ENCODE results near the gene EGFR.

DNA sequence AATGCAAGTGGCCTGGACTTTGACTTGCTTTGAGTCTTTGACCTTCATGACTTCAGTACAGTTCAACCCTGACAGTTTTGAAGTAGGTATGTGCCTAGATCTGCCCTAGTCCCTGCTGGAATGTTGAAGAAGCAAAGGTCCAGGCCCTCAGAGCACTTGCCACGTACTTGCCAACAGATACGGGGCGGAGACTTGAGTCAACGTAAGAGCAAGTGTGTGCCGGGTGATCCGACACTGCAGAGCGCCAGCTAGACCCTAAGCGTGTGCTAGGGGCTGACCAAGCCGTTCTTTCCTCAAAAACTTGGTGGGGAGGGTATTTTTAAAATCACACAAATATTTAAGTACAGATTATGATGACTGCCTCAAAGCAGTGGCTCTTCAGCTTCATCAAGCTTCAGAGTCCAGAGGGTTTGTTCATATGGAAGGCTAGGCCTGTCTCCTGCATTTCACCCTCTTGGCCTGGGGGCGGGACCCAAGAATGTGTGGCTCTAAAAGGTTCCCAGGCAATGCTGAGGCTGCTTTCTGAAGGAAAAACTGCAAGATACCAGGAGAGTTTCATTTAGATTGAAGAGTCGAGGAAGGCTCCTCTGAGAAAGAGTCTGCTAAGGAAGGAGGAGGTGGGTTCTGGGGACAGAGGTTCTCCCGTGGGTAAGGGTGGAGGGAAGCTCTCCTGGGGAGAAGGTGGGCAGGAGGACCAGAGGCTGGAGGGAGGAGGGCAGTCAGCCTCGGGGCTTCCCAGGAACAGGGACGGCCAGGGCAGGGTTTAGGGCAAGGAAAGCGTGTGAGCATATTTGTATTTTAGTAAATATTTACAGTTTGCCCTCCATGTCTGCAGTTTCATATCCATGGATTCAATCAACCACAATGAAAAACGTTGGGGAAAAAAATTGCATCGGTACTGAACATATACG, 160.3 kb downstream of the EGFR start:
- TF ChIP-seq SMC3 (conservative IDR thresholded peaks at IDR 0.05; ENCODE audit: poor library complexity) = no peak
- TF ChIP-seq, protein P1, sequence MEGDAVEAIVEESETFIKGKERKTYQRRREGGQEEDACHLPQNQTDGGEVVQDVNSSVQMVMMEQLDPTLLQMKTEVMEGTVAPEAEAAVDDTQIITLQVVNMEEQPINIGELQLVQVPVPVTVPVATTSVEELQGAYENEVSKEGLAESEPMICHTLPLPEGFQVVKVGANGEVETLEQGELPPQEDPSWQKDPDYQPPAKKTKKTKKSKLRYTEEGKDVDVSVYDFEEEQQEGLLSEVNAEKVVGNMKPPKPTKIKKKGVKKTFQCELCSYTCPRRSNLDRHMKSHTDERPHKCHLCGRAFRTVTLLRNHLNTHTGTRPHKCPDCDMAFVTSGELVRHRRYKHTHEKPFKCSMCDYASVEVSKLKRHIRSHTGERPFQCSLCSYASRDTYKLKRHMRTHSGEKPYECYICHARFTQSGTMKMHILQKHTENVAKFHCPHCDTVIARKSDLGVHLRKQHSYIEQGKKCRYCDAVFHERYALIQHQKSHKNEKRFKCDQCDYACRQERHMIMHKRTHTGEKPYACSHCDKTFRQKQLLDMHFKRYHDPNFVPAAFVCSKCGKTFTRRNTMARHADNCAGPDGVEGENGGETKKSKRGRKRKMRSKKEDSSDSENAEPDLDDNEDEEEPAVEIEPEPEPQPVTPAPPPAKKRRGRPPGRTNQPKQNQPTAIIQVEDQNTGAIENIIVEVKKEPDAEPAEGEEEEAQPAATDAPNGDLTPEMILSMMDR (IDR thresholded peaks at IDR 0.05; ENCODE audit: poor library complexity, severe bottlenecking) = no peak
- no peak for TF ChIP-seq POLR2AphosphoS5 (IDR thresholded peaks at IDR 0.05)
- no peak for TF ChIP-seq EP300 (conservative IDR thresholded peaks at IDR 0.05; ENCODE audit: poor library complexity, severe bottlenecking)
- TF ChIP-seq REST (IDR thresholded peaks at IDR 0.05; ENCODE audit: borderline replicate concordance) = no peak
- no peak for TF ChIP-seq EZH2 (IDR thresholded peaks at IDR 0.05; ENCODE audit: borderline replicate concordance, insufficient read depth, low read length, poor library complexity, severe bottlenecking)
- no peak for TF ChIP-seq RAD21 (conservative IDR thresholded peaks at IDR 0.05)
- no peak for TF ChIP-seq TAF1 (IDR thresholded peaks at IDR 0.05; ENCODE audit: low read depth)

Measured in neural cell (in vitro differentiated cells).